Activated T-helper 1 cell treated with Interleukin-2 at 50 U/mL for 16 hours (primary cell): ENCODE data around the gene CIRBP.

Experiments
- DNase-seq: peaks from one replicate; pipeline ENCODE4 v3.0.0-alpha.2; 2020; ENCODE audit warnings: low read depth

The CIRBP gene

DNA sequence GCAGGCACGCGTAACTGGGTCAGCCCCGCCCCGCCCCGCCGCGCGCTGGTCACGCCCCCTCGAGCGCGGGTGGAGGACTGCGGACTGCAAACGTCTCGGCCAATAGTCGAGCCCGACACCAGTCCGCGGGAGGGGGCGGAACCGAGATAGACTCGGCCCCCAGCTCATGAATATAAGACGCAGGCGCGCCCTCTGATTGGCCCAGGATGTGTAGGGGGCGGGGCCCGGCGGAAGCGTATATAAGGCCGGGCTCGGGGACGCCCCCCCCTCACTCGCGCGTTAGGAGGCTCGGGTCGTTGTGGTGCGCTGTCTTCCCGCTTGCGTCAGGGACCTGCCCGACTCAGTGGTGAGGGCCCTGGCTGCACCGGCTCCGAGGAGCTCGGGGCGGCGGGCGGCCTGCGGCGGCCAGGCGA lies at the start of gene CIRBP:
Gene CIRBP, plus strand, starts transcription at position 268 of the 413 bp plus-strand sequence. CDS start 1,602 bp downstream, outside the sequence.
- DNase-seq: peak; percentile 98

DNA sequence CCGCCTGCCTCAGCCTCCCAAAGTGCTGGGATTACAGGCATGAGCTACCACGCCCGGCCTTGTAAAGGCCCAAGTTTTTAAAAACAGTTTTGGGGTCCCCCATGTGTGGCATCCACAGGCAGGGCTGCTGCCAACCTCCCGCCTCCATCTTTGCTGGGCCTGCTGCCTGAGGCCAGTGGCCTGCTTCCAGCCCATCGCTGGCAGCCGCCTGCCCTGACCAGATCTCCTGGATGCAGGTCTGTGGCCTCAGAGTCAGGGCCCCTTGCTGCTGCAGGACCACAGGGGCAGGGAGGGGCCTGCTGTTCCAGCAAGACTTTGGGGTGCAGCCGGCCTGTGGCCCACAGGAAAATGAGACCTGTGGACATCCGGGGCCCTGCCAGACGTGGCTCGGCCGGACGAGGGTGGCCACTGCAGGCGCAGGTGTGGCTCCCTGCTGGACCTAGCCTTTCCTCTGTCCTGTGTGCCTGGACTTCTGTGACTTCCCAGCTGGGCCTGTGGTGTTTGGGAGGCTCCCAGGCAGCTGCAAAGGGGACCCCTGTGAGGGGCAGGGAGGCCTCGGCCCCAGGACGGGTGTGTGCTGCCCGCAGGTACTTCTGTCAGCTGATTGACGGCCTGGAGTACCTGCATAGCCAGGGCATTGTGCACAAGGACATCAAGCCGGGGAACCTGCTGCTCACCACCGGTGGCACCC lies 49.2 kb upstream of the CIRBP start:
- no peak for DNase-seq

GRCh38 chr19:1220477-1220930 lies 48.6 kb upstream of the CIRBP start:
- DNase-seq: no peak

GRCh38 chr19:1220976-1221903 lies 47.9 kb upstream of the CIRBP start:
- no peak for DNase-seq

DNA sequence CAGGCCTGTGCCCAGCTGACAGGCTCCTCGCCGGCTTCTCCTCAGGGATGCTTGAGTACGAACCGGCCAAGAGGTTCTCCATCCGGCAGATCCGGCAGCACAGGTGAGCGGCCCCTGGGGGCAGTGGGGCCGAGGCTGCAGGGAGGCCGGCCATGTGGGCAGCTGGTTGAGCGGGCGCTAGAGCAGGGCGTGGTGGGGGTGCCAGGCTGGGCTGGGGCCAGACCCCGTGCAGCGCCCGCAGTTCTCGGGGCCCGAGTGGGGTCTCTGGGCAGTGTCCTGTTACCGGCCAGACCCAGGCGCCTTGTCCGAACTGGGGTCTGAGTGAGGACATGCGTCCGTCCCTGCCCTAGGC lies 47.3 kb upstream of the CIRBP start:
- no peak for DNase-seq

DNA sequence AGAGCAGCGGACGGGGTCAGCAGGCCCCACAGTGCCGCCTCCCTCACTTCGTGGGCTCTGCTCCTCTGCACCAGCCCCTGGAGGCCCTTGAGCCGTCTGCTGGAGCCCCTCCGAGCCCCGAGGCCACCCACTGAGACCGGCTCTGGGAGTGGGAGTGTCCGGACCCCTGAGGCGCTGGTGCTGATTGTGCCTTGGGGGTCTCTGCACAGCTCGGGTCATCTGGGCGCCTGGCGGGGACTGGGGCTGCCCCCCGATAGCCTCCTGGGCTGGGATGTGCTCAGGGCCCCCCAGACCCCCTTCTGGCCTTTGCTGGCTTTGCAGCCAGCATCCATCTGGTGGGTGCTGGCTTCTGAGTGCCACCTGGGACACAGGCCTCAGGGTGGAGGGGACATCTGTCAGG lies 46.7 kb upstream of the CIRBP start:
- no peak for DNase-seq

DNA sequence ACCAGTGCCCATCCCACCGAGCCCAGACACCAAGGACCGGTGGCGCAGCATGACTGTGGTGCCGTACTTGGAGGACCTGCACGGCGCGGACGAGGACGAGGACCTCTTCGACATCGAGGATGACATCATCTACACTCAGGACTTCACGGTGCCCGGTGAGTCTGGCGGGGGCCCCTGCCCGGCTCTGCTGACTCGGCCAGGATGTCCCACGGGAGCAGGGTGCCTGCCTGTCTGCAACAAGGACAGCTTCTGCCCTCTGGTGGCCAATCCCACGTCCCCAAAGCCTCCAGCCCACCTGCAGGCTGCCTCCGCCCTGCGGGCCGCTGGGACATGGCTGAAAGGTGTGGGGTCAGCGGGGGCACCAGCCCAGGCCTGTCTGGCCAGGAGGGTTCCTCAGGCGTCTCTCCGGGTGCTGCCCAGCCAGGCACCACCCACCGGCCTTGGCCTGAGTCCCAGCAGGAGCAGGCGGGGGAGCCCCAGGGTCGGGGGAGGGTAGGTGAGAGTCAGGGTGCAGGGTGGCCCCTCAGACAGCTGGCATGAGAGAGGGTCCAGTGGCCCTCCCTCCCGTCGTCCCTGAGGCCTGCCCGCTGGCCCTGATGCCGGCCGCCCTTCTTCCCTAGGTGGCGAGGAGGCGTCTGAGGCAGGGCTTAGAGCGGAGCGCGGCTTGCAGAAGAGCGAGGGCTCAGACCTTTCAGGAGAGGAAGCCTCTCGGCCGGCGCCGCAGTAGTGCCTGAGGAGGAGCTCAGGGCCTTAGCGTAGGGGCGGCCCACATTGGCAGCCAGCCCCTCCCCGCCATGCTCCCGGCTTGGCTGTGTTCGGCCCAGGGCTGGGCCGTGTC lies 45.9 kb upstream of the CIRBP start:
- DNase-seq: no peak

GRCh38 chr19:1224047-1224825 lies 44.9 kb upstream of the CIRBP start:
- no peak for DNase-seq

- DNase-seq: no peak
Measured at GRCh38 chr19:1224847-1225246, 44.3 kb upstream of the CIRBP start.

DNA sequence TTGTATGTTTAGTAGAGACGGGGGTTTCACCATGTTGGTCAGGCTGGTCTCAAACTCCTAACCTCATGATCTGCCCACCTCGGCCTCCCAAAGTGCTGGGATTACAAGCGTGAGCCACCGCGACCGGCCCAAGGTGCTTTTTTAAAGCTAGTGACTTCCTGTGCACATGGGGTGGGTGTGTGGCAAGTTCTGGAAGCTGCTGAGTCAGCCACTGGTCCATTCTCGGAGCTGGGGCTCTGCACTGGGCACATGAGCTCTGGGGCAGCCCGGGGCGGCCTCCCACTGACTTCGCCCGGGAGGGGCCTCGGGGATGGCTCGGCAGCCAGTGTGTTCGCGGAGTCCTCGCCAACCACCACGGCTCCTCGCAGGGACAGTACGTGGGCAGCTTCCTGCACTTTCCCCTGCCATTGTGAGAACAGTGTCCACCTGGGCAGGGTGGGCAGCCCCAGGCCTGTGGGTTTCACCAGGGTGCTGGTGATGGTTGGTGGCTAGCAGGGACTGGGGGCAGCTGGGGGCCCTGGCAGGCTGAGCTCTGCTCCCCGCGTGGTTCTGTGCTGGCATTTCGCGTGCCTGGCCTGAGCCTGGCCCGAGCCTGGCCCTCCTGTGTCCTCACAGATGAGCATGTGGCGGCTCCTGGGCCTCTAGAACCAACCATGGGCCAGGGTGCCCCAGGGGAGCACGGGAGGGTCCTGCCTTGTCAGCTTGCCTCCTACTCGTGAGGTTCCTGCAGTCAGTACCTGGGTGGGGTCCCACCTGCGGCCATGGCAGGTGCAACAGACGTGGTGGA lies 43.5 kb upstream of the CIRBP start:
- no peak for DNase-seq

DNA sequence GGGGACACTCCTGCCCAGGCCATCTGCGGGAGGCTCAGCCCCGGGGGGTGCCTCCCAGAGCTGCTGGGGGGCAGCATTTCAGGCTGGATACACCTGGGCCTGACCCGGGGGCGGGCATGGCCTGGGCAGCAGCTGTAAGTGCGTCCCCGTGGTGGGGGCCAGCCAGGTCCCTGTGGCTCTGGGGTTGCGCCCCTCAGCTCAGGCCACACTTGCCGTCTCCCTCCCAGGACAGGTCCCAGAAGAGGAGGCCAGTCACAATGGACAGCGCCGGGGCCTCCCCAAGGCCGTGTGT lies 43.0 kb upstream of the CIRBP start:
- no peak for DNase-seq

GRCh38 chr19:1226522-1227303 lies 42.4 kb upstream of the CIRBP start:
- DNase-seq: no peak

GRCh38 chr19:1227304-1228054 lies 41.7 kb upstream of the CIRBP start:
- DNase-seq: no peak

- no peak for DNase-seq
Measured at GRCh38 chr19:1228161-1228957, 40.8 kb upstream of the CIRBP start.

DNA sequence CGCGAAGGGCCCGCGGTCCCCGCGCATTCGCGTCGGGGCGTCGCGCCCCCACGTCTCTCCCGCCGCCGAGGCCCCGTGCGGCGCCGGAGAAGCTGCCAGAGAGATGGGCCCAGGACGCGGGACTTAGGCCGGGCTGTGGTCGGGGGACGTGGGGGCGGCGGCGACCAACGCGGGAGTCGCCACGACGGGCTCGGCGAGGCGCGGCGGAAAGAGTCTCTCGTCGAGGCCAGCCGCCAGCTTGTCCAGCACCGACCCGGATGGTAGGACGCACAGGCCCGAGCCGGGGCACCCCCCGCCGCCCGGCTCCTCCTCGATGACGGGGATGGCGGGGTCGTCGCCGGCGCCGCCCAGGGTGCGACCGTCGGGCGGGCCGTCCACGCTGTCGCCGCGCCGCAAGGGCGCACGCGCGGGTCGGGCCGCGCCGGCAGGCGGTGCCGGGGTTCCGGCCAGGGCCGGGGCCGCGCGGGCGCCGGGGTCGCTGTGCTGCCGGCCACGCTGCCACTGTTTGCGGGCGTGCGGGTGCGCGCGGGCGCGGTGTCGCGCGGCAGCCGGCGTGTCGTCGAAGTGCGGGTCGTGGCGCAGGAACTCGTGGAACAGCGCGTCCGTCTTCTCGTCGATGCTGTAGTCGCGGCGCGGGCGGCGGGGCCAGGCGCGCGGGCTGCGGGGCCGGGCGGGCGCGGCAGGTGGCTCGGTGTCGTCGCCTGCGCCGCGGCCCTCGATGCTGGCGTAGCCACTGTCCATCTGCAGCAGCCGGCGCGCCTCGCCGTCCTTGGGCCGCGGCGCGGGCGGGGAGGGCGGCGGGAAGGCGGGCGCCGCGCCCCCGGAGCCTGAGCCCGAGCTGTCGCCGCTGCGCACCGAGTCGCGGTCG lies 39.8 kb upstream of the CIRBP start:
- no peak for DNase-seq

DNA sequence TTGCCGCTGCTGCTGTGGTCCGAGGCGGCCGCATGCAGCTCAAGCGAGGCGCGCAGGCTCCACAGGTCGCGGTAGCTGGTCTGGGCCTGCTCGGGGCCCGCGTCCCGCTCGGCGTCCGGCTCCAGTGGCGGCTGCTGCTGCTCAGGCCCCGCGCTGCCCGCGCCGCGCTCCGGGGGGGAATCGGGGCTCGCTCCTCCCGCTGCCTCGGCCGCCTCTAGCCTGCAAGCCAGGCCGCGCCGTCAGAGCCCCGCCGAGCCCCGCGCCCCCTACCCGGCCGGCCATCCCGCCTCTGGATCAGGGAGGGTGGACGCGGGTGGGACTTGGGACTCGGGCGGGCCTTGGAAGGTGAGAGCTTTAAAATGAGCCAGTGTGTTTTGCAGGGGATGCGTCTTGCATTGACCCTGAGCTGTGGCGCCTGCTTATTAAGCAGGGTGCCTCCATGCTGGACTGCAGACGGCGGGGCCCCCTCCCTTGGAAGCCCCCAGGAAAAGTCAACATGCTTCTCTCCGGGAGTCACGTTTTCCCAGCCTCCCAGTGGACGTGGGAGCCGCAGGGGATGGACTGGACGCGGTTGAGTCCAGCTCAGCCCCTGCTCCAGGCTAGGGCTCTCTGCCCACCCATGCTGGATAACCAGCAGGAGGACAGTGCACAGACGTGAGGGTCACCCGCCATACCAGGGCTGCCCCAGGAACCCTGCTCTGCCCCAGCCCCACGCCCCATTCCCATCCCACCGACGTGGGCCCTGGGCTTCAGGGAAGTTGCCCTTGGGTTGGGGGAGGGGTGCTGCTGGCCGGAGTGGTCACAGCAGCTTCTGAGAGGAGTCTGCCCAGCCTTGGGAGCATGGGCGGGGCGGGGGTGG lies 39.0 kb upstream of the CIRBP start:
- DNase-seq: no peak
